Measurements from ENCODE around the gene MIA2.

DNA sequence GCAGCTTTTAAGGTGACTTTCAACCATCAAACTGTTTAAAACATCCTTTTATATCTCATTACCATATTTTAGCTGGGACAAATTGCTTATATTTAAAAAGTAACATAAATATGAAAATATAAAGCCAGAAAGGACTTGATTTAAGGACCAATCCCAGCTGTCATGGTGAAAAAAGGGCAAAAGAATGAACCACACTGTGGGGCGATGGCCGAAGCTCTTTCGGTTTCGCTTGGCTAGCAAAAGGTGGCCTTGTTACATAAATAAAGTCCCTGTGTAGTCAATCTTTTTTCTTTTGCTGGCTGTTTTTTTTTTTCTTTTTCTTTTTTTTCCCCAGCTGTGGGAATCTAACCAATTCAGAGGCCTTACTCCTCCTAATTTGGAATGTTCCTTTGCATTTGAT lies 147.7 kb downstream of the MIA2 start:
- TF ChIP-seq, protein P1, sequence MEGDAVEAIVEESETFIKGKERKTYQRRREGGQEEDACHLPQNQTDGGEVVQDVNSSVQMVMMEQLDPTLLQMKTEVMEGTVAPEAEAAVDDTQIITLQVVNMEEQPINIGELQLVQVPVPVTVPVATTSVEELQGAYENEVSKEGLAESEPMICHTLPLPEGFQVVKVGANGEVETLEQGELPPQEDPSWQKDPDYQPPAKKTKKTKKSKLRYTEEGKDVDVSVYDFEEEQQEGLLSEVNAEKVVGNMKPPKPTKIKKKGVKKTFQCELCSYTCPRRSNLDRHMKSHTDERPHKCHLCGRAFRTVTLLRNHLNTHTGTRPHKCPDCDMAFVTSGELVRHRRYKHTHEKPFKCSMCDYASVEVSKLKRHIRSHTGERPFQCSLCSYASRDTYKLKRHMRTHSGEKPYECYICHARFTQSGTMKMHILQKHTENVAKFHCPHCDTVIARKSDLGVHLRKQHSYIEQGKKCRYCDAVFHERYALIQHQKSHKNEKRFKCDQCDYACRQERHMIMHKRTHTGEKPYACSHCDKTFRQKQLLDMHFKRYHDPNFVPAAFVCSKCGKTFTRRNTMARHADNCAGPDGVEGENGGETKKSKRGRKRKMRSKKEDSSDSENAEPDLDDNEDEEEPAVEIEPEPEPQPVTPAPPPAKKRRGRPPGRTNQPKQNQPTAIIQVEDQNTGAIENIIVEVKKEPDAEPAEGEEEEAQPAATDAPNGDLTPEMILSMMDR (IDR thresholded peaks at IDR 0.05; ENCODE audit: insufficient read depth, low read length) = no peak
- TF ChIP-seq POLR2AphosphoS5 (IDR thresholded peaks at IDR 0.05; ENCODE audit: low read depth) = no peak
- TF ChIP-seq GABPA (IDR thresholded peaks at IDR 0.05; ENCODE audit: low read depth) = no peak
- TF ChIP-seq SPI1 (IDR thresholded peaks at IDR 0.05; ENCODE audit: borderline replicate concordance, low read depth) = no peak
- TF ChIP-seq, protein P2, sequence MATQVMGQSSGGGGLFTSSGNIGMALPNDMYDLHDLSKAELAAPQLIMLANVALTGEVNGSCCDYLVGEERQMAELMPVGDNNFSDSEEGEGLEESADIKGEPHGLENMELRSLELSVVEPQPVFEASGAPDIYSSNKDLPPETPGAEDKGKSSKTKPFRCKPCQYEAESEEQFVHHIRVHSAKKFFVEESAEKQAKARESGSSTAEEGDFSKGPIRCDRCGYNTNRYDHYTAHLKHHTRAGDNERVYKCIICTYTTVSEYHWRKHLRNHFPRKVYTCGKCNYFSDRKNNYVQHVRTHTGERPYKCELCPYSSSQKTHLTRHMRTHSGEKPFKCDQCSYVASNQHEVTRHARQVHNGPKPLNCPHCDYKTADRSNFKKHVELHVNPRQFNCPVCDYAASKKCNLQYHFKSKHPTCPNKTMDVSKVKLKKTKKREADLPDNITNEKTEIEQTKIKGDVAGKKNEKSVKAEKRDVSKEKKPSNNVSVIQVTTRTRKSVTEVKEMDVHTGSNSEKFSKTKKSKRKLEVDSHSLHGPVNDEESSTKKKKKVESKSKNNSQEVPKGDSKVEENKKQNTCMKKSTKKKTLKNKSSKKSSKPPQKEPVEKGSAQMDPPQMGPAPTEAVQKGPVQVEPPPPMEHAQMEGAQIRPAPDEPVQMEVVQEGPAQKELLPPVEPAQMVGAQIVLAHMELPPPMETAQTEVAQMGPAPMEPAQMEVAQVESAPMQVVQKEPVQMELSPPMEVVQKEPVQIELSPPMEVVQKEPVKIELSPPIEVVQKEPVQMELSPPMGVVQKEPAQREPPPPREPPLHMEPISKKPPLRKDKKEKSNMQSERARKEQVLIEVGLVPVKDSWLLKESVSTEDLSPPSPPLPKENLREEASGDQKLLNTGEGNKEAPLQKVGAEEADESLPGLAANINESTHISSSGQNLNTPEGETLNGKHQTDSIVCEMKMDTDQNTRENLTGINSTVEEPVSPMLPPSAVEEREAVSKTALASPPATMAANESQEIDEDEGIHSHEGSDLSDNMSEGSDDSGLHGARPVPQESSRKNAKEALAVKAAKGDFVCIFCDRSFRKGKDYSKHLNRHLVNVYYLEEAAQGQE (IDR thresholded peaks at IDR 0.05; ENCODE audit: insufficient replicate concordance, low read depth) = no peak
